OCI-LY7 (cell line): ENCODE measurements around the gene LUC7L2. TPM values are rescaled to one million over a fixed set of nuclear protein-coding genes. Genes with fewer than 3 reads are reported as not detected.

Source experiments
- BruUV-seq: library from RNA; stranded (reverse); fragments of 400-500 nt; replicated peaks from 2 replicates; lab custom pipeline; 2021; lab: Mats Ljungman, UMichigan
- CTCF ChIA-PET: fragments of 300-600 bp; sonication (Branson Sonifier 250); formaldehyde crosslinking; loops from one replicate; lab custom pipeline; 2022; ENCODE audit warnings: antibody characterized with exemption; ENCODE audit not compliant: unreplicated experiment; lab: Charles Lee
- POLR2A ChIA-PET: fragments of 300-600 bp; sonication (Branson Sonifier 250); formaldehyde crosslinking; loops from one replicate; lab custom pipeline; 2022; ENCODE audit warnings: antibody characterized with exemption; lab: Charles Lee
- DNase-seq: peaks from one replicate; pipeline ENCODE4 v3.0.0-alpha.2; 2015; ENCODE audit warnings: low spot score
- H2AFZ ChIP-seq: fragments of 200-600 bp; sonication (generic), shearing (Covaris generic); 2 replicates; pipeline ENCODE4 v1.6.1; 2014; ENCODE audit warnings: mild to moderate bottlenecking, antibody characterized with exemption, low read length, moderate library complexity
- H3K27ac ChIP-seq: fragments of 200-600 bp; sonication (generic); 2 replicates; pipeline ENCODE4 v1.5.1; 2014; ENCODE audit warnings: mixed run types, low read depth, mild to moderate bottlenecking, moderate library complexity, low read length, inconsistent platforms; ENCODE audit not compliant: poor library complexity, severe bottlenecking
- H3K36me3 ChIP-seq: fragments of 200-600 bp; sonication (generic); 2 replicates; pipeline ENCODE4 v1.6.1; 2014; ENCODE audit warnings: mild to moderate bottlenecking, antibody characterized with exemption, low read length, moderate library complexity, mixed read lengths; ENCODE audit not compliant: insufficient read depth
- H3K4me1 ChIP-seq: fragments of 200-600 bp; sonication (generic); 2 replicates; pipeline ENCODE4 v1.5.1; 2014; ENCODE audit warnings: mild to moderate bottlenecking, low read length; ENCODE audit not compliant: insufficient read depth, poor library complexity, severe bottlenecking
- H3K4me2 ChIP-seq: fragments of 200-600 bp; sonication (generic); 2 replicates; pipeline ENCODE4 v1.6.1; 2014; ENCODE audit warnings: mild to moderate bottlenecking, low read length
- H3K4me3 ChIP-seq: fragments of 200-600 bp; sonication (generic); 2 replicates; pipeline ENCODE4 v1.5.1; 2014; ENCODE audit warnings: mild to moderate bottlenecking, low read depth, low read length; ENCODE audit not compliant: poor library complexity, severe bottlenecking
- H3K79me2 ChIP-seq: fragments of 200-600 bp; sonication (generic); 2 replicates; pipeline ENCODE4 v1.6.1; 2016; ENCODE audit warnings: low read depth, mild to moderate bottlenecking, low read length, moderate library complexity, mixed read lengths; ENCODE audit not compliant: insufficient read depth
- H3K9me2 ChIP-seq: fragments of 200-600 bp; sonication (generic); 2 replicates; pipeline ENCODE4 v1.6.1; 2016; ENCODE audit warnings: mild to moderate bottlenecking, low read length, mixed read lengths; ENCODE audit not compliant: insufficient read depth
- H3K9me3 ChIP-seq: fragments of 200-600 bp; sonication (generic); 2 replicates; pipeline ENCODE4 v1.6.1; 2014; ENCODE audit warnings: mild to moderate bottlenecking, mixed run types, low read length, mixed read lengths
- H4K20me1 ChIP-seq: fragments of 200-600 bp; sonication (generic); 2 replicates; pipeline ENCODE4 v1.6.1; 2014; ENCODE audit warnings: mild to moderate bottlenecking, antibody characterized with exemption, low read length, moderate library complexity, mixed read lengths; ENCODE audit not compliant: insufficient read depth
- CTCF ChIP-seq: fragments of 200-600 bp; sonication (generic); conservative IDR thresholded peaks from 2 replicates; pipeline ENCODE4 v1.5.1; 2014; ENCODE audit warnings: mild to moderate bottlenecking, antibody characterized with exemption, low read length, moderate library complexity, mixed read lengths
- EZH2phosphoT487 ChIP-seq: fragments of 200-600 bp; sonication (generic); IDR thresholded peaks from 2 replicates; pipeline ENCODE4 v1.6.1; 2018; ENCODE audit warnings: low read depth, borderline replicate concordance, mild to moderate bottlenecking, mixed run types, antibody characterized with exemption, low read length, moderate library complexity, mixed read lengths
- intact Hi-C: fragments of 100-400 bp; cut with micrococcal nuclease; formaldehyde crosslinking; loops from one replicate; pipeline ENCODE4 v1.10.0; 2022; ENCODE audit not compliant: unreplicated experiment
- total RNA-seq, 2 experiments: library from RNA; depleted of rRNA in 1 of 2; stranded (reverse); fragments of >200 nt in 1 of 2; shearing (Covaris generic) in 1 of 2; gene quantifications; 2 replicates each; pipeline ENCODE4 v1.2.3, GENCODE V29; 2014 to 2022

The LUC7L2 gene
- total RNA-seq, 2 experiments from 2014 or later = 79.6 to 143 TPM

- no peak for TF ChIP-seq CTCF
- TF ChIP-seq EZH2phosphoT487 = no peak
- Histone ChIP-seq H3K9me3 (no peaks in the 10 kb centered on the region), H3K4me3 (no peak overlapping the region), H3K9me2 (no peaks in the 10 kb centered on the region), H3K36me3 (peaks cover 99% of the 10 kb centered on the region), H4K20me1 (no peaks in the 10 kb centered on the region), H3K27ac (no peak overlapping the region), H3K4me2 (no peak overlapping the region), H2AFZ (no peak overlapping the region), H3K79me2 (no peaks in the 10 kb centered on the region), H3K4me1 (no peaks in the 10 kb centered on the region)
- ChIA-PET CTCF (no interaction called here), POLR2A (interaction anchor here (1.4 kb wide), 1 partner anchor 21 kb away, joined by 5 read pairs; no protein-coding TSS in a partner anchor)
- BruUV-seq = no TSS peak
- DNase-seq = no peak
- intact Hi-C loops = no loop called here
Measured at GRCh38 chr7:139416405-139416804, 56.7 kb downstream of the LUC7L2 start.

- ChIA-PET CTCF (no interaction called here), POLR2A (no interaction called here)
- no peak for DNase-seq
- TF ChIP-seq CTCF (no peak), EZH2phosphoT487 (no peak)
- Histone ChIP-seq H2AFZ (no peak overlapping the region), H3K9me2 (no peaks in the 10 kb centered on the region), H3K4me2 (no peak overlapping the region), H3K4me1 (no peaks in the 10 kb centered on the region), H4K20me1 (no peaks in the 10 kb centered on the region), H3K4me3 (no peak overlapping the region), H3K9me3 (no peaks in the 10 kb centered on the region), H3K79me2 (no peaks in the 10 kb centered on the region), H3K36me3 (peaks cover 99% of the 10 kb centered on the region), H3K27ac (no peak overlapping the region)
- no TSS peak for BruUV-seq
- intact Hi-C loops = no loop called here
Measured at GRCh38 chr7:139417478-139417877, 57.8 kb downstream of the LUC7L2 start.

- Histone ChIP-seq H2AFZ (no peak overlapping the region), H4K20me1 (no peaks in the 10 kb centered on the region), H3K9me3 (no peaks in the 10 kb centered on the region), H3K27ac (no peak overlapping the region), H3K9me2 (no peaks in the 10 kb centered on the region), H3K4me1 (no peaks in the 10 kb centered on the region), H3K4me2 (no peak overlapping the region), H3K4me3 (no peak overlapping the region), H3K79me2 (no peaks in the 10 kb centered on the region), H3K36me3 (peaks cover 83% of the 10 kb centered on the region)
- DNase-seq = no peak
- intact Hi-C loops = no loop called here
- no TSS peak for BruUV-seq
- no peak for TF ChIP-seq EZH2phosphoT487
- TF ChIP-seq CTCF = no peak
- POLR2A ChIA-PET = interaction anchor here (0.6 to 1.4 kb wide), 4 partner anchors 10 to 516 kb away, joined by 3 to 4 read pairs (median 3); no protein-coding TSS in a partner anchor
- CTCF ChIA-PET = interaction anchor here (0.9 kb wide), 1 partner anchor 32 kb away, joined by 3 read pairs; no protein-coding TSS in a partner anchor
Measured at GRCh38 chr7:139421123-139421522, 61.4 kb downstream of the LUC7L2 start.
